Measurements from ENCODE around the gene DALRD3.

The DALRD3 gene

DNA sequence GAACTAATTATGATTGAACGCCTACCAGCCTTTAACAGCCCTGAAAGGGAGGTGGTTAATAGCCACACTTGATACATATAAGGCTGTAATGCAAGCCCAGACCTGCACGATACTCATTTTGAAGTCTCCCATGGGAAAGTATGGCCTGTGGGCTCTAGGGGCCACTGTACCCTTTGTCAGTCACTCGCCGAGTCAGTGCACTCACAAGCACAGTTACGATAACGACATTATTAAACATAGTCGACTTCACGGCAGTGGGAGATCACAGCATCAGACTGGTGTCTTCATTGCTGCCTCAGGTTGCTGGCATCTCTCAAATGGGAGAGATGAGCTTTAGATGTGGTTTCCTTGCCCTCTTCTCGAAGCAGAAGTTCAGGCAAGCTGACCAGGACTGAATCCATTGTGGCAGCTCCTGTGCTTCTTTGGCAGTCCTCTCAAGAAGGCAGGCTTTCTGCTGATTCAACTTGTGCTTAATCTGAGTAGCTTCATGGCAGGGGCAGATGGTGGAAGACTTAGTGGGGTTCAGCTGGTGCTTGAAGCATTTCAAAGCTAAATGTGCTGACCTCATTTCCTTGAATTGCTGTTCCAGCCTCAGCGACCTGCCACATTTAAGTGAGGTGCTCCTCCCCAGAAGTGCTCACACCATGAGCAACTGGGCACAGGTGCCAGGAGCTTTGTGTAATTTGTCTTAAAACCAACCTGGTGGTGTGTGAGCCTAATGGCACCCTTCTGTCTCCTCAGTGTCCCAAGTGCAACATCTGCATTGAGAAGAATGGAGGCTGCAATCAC, 44.1 kb downstream of the DALRD3 start:
- DNase-seq (ENCODE audit: low read depth), result no peak

DNA sequence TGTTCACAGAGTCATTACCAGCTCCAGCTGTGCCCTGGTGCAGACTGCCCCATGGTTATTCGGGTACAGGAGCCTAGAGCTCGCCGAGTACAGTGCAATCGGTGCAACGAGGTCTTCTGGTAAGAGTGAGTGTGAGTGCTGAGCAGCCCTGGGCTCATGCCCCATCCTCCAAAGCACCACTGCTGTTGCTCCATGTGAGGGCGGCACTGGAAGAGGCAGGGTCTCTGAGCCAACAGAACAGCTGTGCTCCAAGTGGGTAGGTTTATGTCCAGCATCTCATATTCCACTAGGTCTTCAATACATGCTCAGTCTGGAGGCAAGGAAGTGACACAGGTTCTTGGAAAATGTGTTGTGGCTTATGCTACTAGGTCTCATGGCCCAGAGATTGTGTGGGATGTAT, 47.8 kb downstream of the DALRD3 start:
- no peak for DNase-seq (ENCODE audit: low read depth)

DNA sequence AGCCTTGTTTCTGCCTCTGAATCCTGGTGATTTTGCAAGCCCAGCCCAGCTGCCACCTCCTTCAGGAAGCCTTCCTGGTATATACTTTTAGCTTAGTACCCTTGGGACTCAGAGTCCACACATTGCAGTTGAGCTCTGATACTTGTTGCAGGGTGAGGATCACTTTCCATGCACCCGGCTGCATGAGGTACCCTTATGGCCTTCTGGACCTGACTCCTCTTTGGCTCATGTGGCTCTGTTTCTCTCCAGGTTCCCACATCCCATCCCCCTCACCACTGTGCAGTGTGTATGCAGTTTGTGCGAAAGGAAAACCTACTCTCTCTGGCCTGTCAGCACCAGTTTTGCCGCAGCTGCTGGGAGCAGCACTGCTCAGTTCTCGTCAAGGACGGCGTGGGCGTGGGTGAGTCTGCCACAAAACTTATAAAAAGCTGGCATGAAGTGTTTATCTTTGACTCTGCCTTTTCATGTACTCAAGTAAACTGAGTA, 51.5 kb downstream of the DALRD3 start:
- no peak for DNase-seq (ENCODE audit: low read depth)

DNA sequence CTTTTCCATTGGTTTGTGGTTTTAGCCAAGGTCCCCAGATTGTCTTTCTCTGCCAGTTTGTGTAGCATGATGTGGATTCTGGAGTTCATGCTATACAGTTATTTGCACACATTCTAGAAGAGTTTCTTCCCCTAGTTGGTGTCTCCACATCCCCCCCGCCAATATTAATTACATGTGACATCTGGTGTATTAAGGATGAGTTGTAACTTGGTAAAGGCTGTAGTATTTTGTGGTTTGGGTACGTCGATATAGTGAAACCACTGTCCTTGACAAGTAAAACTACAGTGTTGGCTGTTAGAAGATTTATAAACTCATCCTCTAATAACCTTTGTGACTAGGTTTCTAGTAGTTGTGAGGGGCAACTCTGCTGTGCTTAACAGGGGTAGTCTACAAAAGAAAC, 52.0 kb downstream of the DALRD3 start:
- DNase-seq (ENCODE audit: low read depth), result no peak
